Fibroblast of lung (primary cell): Measurements from ENCODE around the gene TTLL10. TPM values are rescaled to one million over a fixed set of nuclear protein-coding genes. Genes with fewer than 3 reads are reported as not detected.

Source experiments
- DNase-seq, 2 donors: peaks; one replicate each; pipeline versions ENCODE4 v3.0.0 to v3.0.0-alpha.2; 2010; ENCODE audit warnings: low read depth in 2 of 2
- H2AFZ ChIP-seq: 2 replicates; pipeline ENCODE4 v1.5.1; 2012; ENCODE audit warnings: low read length, control low read depth, inconsistent platforms
- H3K27ac ChIP-seq: 2 replicates; pipeline ENCODE4 v1.5.1; 2011; ENCODE audit warnings: low read length, control low read depth; ENCODE audit not compliant: insufficient read depth
- H3K27me3 ChIP-seq: 2 replicates; pipeline ENCODE4 v1.5.1; 2011; ENCODE audit warnings: mild to moderate bottlenecking, low read length; ENCODE audit not compliant: control insufficient read depth, insufficient read depth
- H3K36me3 ChIP-seq: 2 replicates; pipeline ENCODE4 v1.5.1; 2011; ENCODE audit warnings: low read length; ENCODE audit not compliant: control insufficient read depth, insufficient read depth
- H3K4me1 ChIP-seq: 2 replicates; pipeline ENCODE4 v1.5.1; 2011; ENCODE audit warnings: low read length; ENCODE audit not compliant: control insufficient read depth, insufficient read depth; ENCODE audit errors: extremely low read depth
- H3K4me2 ChIP-seq: 2 replicates; pipeline ENCODE4 v1.5.1; 2011; ENCODE audit warnings: low read length, control low read depth; ENCODE audit not compliant: insufficient read depth; ENCODE audit errors: extremely low read depth
- H3K4me3 ChIP-seq, 4 experiments: fragments of 200-600 bp in 1 of 4; sonication (generic) in 1 of 4; replicated peaks in 1 of 4; 2 replicates each; pipeline ENCODE4 v1.5.1; 2011 to 2016; ENCODE audit warnings: low read length in 4 of 4, low read depth in 3 of 4, mild to moderate bottlenecking in 3 of 4, control low read depth in 2 of 4, inconsistent platforms in 1 of 4, mixed read lengths in 1 of 4; ENCODE audit not compliant: insufficient read depth in 1 of 4; ENCODE audit errors: control extremely low read depth in 1 of 4
- H3K79me2 ChIP-seq: 2 replicates; pipeline ENCODE4 v1.5.1; 2012; ENCODE audit warnings: mild to moderate bottlenecking, low read length, inconsistent platforms; ENCODE audit not compliant: control insufficient read depth, insufficient read depth
- H3K9ac ChIP-seq: 2 replicates; pipeline ENCODE4 v1.5.1; 2011; ENCODE audit warnings: mild to moderate bottlenecking, low read length, control low read depth; ENCODE audit not compliant: insufficient read depth
- H3K9me3 ChIP-seq: 2 replicates; pipeline ENCODE4 v1.5.1; 2012; ENCODE audit warnings: low read depth, low read length; ENCODE audit not compliant: control insufficient read depth, insufficient read depth
- H4K20me1 ChIP-seq: 2 replicates; pipeline ENCODE4 v1.5.1; 2011; ENCODE audit warnings: low read length; ENCODE audit not compliant: control insufficient read depth, insufficient read depth; ENCODE audit errors: extremely low read depth
- CTCF ChIP-seq, 2 donors: IDR thresholded peaks in 1 of 2; conservative IDR thresholded peaks in 1 of 2; 1 replicate in 1 of 2; 2 replicates in 1 of 2; pipeline ENCODE4 v1.5.1; 2011 to 2012; ENCODE audit warnings: low read length in 2 of 2, control low read depth in 1 of 2, inconsistent platforms in 1 of 2, low read depth in 1 of 2, mild to moderate bottlenecking in 1 of 2
- EZH2 ChIP-seq: IDR thresholded peaks from 2 replicates; pipeline ENCODE4 v1.5.1; 2012; ENCODE audit warnings: low read length, control low read depth, mild to moderate bottlenecking; ENCODE audit errors: missing control alignments
- polyA plus RNA-seq, 2 donors: library from polyadenylated mRNA; depleted of rRNA in 1 of 2; stranded (reverse) in 1 of 2; unstranded in 1 of 2; fragments of >200 nt; gene quantifications; 2 replicates each; pipeline ENCODE4 v1.2.1, GENCODE V29; 2011 to 2012; ENCODE audit warnings: missing spikeins in 1 of 2
- total RNA-seq: library from RNA; depleted of rRNA; stranded (reverse); fragments of >200 nt; gene quantifications from 2 replicates; pipeline ENCODE4 v1.2.1, GENCODE V29; 2014

TTLL10 gene
- total and polyA plus RNA-seq, 2 donors (not counting 1 experiment from before 2014, with no cell fraction given), result not detected

GRCh38 chr1:1168451-1169411 lies 4.9 kb upstream of the TTLL10 start:
- H3K9me3 ChIP-seq, result no peaks in the 10 kb centered on the region
- no peak overlapping the region for H3K4me3 ChIP-seq
- no peaks in the 10 kb centered on the region for H3K79me2 ChIP-seq
- H3K27me3 ChIP-seq, result peaks cover 11% of the 10 kb centered on the region
- DNase-seq, result no peak
- no peak overlapping the region for H3K27ac ChIP-seq
- H2AFZ ChIP-seq, result no peak overlapping the region
- H3K36me3 ChIP-seq, result no peaks in the 10 kb centered on the region
- no peak overlapping the region for H3K9ac ChIP-seq
- no peaks in the 10 kb centered on the region for H3K4me1 ChIP-seq
- H4K20me1 ChIP-seq, result no peaks in the 10 kb centered on the region
- H3K4me2 ChIP-seq, result no peak overlapping the region
- TF ChIP-seq EZH2 (no peak), CTCF (conservative IDR thresholded peaks at IDR 0.05 in 1 of 2, IDR thresholded peaks at IDR 0.05 in 1 of 2; ENCODE audit: low read depth in 1 of 2, low read length in 2 of 2) (no peak)

GRCh38 chr1:1169429-1170214 lies 4.1 kb upstream of the TTLL10 start:
- Histone ChIP-seq H3K4me3 (no peak overlapping the region), H3K27me3 (peaks cover 18% of the 10 kb centered on the region), H3K27ac (no peak overlapping the region), H3K4me2 (no peak overlapping the region), H3K9ac (no peak overlapping the region), H3K79me2 (no peaks in the 10 kb centered on the region), H3K4me1 (no peaks in the 10 kb centered on the region), H2AFZ (no peak overlapping the region), H4K20me1 (no peaks in the 10 kb centered on the region), H3K36me3 (no peaks in the 10 kb centered on the region), H3K9me3 (no peaks in the 10 kb centered on the region)
- TF ChIP-seq CTCF (conservative IDR thresholded peaks at IDR 0.05 in 1 of 2, IDR thresholded peaks at IDR 0.05 in 1 of 2; ENCODE audit: low read depth in 1 of 2, low read length in 2 of 2) (no peak), EZH2 (no peak)
- DNase-seq, result no peak
